NCI-H187 treated with DMSO at 0.1 percent for 48 hours (cell line): Measurements from ENCODE around the gene CHEK1.

Source experiments
- DNase-seq: peaks from one replicate; lab custom pipeline; 2025; lab: John Stamatoyannopoulos, UW

The CHEK1 gene

DNA sequence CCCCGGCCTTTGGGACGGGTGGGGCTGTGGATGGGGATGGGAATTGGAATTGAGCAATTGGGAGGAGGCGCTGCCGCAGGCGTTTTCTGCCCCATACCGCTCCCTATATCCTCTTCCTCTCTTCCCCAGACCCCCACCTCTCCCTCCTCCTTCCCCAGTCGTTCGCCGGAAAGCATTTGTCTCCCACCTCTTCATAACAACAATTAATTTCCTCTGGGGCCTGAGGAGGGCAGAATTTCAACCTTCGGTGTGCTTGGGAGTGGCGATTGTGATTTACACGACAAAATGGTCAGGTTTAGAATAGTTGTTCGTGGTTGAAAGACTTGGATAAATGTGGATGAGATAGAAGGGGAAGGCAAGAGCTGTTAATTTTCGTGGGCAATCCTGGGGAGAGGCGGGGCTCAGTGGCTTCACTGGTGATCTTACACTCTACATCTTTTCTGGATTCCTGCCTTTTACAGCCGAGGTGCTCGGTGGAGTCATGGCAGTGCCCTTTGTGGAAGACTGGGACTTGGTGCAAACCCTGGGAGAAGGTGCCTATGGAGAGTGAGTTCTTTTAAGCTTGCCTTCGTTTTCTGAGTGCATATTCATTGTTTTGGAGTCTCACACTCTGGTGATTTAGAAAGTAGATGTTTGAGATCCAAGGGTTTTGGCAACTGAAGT lies 1.5 kb downstream of the CHEK1 start:
- peak; percentile 38 for DNase-seq

DNA sequence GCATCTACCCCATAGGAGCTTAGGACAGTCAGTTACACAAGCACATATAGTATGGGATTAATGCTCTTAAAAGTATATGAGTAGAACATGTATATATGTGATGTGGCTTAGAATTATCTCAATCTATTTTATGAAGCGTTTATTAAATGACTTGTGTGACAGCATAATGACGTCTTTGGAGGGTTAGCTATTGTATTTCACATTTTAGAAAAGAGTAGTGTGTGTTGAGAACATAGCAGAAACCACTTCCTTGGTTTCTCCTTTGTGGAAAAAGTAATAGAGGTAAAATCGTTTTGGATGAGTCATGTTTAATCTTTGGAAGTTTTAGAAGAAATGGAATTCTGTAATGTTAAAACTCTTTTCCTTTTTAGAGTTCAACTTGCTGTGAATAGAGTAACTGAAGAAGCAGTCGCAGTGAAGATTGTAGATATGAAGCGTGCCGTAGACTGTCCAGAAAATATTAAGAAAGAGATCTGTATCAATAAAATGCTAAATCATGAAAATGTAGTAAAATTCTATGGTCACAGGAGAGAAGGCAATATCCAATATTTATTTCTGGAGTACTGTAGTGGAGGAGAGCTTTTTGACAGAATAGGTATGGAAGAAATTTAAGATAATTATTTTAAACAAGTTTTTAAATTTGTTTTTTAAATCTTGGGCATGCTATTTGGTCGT lies 2.4 kb downstream of the CHEK1 start:
- no peak for DNase-seq

DNA sequence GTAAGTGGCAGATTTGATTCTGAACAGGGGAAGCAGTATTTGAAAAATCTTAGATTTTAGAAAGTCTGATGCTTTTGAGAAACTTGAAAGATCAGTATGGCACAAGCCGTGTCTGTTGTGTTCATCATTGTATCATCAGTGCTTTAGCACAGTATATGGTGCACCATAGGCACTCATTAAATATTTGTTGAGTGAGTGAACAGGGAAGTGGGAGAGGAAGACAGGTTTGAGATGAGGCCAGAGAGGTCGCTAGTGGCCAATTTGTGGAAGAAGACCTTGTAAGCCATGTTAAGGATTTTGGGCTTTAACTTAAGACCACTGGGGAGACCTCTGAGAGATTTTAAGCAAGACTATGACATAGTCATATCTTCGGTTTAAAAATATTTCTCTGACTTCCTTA lies 12.9 kb downstream of the CHEK1 start:
- DNase-seq, result no peak

DNA sequence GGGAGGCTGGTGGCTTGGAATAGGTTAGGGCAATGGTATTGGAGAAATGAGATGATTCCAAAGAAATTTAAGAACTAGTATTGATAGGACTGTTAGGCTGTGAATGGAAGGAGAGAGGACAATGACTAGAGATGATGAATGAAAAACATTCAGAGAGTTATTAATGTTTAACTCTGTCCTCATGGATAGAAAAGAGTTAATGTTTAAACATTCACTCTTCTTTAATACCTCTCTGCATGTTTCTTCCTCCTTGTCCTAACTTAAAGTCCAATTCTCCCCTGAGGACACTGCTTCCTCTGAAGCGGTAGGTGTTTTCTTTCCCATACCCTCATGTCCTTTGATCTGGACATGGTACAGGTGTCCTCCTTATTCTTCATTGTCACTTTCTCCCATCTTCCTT lies 13.4 kb downstream of the CHEK1 start:
- no peak for DNase-seq

DNA sequence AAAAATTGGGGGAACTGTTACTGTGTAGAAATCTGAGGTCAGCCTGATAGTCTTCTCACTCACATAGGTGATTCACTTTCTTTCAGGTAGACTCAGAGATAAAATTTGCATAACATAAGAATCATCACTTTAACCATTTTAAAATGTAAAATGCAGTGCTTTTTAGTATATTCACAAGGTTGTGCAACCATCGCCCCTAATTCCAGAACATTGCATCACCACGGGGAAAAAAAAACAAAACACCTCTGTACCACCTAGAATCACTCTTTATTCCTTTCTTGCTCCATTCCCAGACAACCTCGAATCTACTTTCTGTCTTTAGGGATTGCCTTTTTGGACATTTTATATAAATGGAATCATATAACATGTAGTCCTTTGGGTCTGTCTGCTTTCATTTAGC lies 20.9 kb downstream of the CHEK1 start:
- DNase-seq, result no peak

DNA sequence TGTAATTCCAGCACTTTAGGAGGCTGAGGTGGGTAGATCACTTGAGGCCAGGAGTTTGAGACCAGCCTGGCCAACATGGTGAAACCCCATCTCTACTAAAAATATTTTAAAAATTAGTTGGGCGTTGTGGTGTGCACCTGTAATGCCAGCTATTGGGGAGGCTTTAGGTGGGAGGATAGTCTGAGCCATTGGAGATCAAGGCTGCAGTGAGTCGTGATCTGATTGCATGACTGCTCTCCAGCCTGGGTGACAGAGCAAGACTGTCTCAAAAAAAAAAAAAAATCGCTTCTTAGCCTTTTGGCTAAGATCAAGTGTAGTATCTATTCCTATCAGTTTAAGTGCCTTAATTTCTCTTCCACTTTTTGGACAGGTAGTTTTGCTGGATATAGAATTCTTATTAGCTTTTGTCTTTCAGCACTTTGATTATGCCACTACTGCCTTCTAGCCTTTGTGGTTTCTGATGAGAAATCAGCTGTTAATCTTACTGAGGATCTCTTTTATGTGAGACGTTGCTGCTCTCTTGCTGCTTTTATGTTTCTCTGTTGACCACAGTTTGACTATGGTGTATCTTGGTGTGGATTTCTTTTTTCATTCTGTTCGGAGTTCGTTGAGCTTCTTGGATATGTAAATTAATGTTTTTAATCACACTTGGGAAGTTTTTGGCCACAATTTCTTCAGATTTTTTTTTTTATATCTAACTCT lies 24.7 kb downstream of the CHEK1 start:
- no peak for DNase-seq

DNA sequence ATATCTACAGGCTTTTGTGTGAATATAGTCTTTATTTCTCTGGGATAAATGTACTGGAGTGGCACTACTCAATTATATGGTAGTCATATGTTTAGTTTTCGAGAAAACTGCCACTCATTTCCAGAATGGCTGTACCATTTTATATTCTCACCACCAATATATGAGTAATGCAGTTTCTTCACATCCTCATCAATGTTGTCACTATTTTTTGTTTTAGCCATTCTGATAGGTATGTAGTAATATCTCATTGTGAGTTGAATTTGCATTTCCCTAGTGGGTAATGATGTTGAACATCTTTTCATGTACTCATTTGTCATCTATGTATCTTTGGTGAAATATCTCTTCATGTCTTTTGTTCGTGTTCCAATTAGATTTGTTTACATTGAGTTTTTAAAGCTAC lies 37.7 kb downstream of the CHEK1 start:
- DNase-seq, result no peak

DNA sequence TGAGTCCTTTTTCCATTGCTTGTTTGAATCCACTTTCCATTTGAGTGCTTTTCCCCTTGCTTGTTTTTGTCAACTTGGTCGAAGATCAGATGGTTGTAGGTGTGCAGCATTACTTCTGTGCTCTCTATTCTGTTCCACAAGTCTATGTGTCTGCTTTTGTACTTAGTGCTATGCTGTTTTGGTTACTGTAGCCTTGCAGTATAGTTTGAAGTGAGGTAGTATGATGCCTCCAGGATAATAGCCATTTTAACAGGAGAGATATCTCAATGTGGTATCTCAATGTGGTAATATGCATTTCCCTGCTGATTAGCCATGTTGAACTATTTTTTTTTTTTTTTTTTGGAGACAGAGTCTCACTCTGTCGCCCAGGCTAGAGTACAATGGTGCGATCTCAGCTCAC lies 38.9 kb downstream of the CHEK1 start:
- no peak for DNase-seq

DNA sequence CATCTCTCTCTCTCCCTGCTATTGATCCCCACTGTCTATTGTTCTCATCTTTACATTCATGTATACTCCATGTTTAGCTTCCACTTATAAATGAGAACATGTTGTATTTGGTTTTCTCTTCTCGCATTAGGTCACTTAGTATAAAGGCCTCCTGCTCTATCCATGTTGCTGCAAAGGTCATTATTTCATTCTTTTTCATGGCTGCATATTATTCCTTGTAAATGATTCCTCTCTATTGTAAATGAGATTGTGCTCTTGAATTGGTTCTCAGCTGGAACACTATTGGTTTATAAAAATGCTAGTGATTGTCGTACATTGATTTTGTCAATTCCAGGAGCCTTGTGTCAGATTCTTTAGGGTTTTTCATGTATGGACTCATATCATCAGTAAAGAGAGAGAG lies 42.2 kb downstream of the CHEK1 start:
- no peak for DNase-seq

DNA sequence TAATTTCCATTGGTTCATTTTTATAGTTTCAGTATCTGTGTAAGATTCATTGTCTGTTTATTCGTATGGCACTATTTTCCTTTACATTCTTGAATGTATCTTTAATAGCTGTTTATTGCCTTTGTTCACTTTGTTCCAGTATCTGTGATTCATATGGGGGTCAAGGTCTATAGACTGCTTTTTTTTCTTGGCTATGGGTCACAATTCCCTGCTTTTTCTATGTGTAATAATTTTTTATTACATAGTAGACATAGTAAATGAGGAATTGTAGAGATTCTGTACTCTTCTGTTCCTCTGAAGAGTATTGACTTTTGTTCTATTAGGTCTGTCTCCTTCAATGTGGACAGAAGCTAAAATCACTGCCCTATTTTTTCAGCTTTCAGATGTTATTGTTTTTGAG lies 45.2 kb downstream of the CHEK1 start:
- no peak for DNase-seq

DNA sequence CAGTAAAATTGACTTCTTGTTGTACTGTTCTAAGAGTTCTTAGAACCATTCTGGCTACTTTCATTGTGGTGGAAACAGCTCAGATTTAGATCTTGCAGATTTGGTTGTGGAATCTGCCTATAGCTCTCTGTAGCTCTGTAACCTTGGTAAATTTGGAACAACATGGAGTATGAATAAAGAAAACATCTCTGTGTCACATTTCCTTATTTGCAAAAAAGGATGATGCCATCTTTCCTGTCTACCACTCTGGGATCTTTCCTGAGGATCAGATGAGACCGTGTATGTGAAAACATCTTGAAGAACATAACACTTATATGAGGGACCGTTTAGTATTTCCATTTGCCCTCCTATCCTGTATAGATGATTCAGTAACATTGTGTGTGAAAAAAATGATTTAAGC lies 46.6 kb downstream of the CHEK1 start:
- DNase-seq, result no peak

DNA sequence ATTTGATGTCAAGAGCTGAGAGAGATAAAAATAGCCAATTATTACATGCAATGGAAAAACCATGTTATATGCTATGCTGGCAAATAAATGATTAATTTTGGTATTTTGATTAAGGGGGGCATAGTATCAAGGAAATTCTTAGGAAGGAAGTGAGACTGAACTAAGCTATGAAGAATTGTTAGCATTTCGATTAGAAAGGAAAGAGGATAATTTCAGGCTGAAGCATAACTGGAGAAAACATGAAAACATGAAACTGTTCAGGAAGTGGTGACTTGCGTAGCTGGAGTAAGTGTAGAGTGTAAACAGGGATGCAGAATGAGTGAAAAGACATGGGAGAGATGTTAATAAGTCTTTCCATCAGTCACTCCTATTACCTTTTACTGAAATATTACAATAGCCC lies 49.2 kb downstream of the CHEK1 start:
- DNase-seq, result no peak

DNA sequence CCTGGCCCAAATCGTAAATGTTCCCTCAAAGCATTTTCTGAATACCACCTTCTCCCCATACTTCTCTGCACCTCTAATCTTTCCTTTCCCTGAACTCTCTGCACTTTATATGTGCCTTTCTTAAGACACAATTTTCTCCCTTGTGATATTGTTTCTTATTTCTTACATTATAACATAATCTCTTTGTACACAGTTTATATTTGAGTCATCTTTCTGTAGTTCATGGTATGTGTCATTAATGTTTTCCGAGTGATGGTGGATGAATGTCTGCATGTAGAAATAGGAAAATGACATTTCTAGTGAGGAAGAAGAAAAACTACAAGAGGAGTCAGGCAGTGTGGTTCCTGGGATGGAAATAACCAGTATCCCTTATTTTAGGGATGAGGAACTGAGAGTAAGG lies 50.2 kb downstream of the CHEK1 start:
- DNase-seq, result no peak

DNA sequence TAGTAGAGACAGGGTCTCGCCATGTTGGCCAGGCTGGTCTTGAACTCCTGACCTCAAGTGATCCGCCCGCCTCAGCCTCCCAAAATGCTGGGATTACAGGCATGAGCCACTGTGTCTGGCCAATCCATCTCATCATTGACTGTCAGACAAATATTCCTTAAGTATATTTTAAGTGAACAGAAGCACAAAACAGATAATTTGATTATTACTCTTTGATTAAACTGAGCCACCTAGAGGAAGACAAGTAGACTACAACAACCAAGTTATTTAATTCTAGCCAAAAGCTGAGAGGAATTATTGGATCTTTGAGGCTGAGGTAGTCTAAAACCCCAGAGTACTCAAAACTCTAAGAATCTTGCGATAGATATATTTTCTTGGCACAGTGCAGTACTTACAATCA lies 54.4 kb downstream of the CHEK1 start:
- DNase-seq, result no peak

DNA sequence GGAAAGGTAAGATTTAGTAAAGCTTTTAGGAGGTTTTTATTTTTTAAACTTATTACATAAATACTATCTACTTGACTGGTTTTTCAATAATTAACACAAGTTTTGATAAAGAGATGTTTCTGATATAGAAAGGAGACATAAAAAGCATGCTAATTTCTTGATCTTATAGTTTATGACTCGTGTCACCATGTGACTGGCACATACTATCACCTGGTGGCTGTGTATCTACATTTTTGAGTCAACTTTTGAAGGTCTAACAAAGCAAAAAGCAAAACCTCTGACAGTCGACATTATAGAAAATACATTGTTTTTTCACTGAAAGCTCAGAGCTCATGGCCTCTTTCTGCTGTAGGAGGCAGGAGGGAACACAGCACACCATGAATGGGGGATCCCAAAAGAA lies 54.9 kb downstream of the CHEK1 start:
- DNase-seq, result no peak

DNA sequence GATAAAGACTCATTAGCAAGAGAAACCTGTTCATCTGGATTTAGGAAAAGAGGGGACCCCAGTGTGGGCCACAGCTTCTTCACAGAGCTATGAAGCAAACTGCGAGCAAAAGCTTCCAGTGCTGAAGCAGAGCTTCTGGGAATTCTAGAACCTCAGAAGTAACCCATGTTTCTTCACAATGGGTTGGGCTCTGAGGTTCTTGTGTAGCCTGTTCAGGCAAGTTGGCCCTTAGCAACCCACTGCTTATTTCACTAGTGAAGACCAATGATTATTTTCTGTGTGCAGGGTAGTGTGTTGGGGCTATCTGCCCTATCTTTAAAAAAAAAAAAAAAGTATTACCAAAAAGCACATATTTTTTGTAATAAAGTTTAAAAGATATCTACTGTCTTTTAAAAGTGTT lies 55.8 kb downstream of the CHEK1 start, which contains the start of gene ACRV1:
Gene ACRV1, minus strand, starts transcription at position 101 of the 400 bp plus-strand sequence. Its CDS starts 67 bp downstream, at position 34.
- no peak for DNase-seq

DNA sequence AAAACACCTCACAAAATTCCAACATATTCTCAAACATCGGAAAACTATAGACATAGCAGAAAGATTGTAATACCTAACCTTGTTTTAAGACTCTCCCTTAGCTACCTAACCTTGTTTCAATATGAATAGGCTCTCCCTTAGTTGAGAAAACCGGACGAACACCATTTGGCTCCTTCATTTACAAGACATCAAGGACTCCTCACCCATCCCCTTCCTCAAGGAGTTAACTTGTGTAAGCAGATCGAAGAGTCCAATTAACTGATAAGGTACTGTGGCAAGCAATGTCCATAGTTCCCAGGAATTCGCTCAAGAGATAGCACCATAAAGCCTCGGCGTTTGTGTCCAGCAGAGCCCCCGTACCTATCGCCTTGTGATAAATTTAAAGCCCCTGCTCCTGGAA lies 60.3 kb downstream of the CHEK1 start:
- DNase-seq, result no peak

DNA sequence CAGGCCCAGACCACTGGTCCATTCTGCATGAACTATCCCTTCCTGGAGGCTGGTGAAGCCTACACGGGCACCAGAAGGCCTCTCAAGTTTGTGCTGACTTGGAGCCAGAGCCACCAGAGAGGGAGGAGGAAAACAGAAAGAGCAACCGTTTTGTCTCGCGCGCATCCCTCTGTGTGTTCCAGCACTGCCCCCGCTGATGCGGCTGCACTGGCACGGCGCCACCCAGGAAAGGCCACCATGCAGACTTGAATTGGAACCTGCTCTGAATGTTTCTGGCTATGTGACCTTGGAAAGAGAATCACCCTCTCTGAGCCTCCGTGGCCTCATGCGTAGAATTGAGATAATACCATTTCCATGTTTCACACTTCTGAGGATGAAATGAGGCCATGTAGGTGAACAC lies 63.1 kb downstream of the CHEK1 start:
- DNase-seq, result no peak

DNA sequence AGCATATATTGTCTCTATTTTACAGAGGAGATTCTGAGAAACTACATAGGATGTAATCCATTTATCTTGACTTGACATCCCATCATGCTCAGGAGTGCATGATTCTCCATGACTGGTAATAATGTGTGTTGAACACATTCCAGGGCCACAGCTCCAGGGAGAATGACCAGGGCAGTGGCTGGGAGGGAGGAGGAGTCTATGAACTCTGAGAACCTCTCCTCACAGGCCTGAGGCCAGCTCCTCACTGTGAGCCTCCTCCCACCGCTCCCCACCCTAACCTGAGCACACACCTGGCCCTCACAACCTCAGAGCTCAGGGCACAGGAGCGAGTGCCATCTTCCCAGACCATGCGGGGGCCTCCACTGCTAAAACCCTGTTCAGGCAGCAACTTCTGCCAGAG lies 63.7 kb downstream of the CHEK1 start:
- DNase-seq, result no peak

DNA sequence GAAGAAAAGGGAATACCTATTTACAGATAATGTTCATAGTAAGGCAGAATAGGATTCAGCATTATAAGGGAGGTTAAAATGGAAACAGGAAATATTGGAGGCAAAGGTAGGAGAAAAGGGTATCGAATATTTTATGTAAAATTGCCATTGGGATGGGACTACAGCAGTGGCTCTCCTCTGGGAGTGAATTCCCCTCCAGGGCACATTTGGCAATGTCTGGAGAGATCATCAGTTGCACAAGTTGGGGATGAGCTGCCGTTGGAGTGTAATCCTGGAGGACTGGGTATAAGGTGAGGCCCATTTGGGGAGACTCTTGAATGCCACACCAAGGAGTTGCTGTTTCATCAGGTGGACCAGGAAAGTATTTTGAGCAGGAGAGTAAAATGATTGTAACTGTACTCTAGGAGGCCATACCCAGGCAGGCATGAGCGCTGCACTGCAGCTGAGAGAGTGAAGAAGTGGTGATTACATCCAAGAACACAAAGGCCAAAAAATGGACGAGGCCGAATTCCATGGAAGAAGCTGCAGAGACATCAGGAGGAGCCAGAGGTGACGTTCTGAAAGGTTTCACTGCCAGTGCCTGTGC lies 64.4 kb downstream of the CHEK1 start:
- no peak for DNase-seq

DNA sequence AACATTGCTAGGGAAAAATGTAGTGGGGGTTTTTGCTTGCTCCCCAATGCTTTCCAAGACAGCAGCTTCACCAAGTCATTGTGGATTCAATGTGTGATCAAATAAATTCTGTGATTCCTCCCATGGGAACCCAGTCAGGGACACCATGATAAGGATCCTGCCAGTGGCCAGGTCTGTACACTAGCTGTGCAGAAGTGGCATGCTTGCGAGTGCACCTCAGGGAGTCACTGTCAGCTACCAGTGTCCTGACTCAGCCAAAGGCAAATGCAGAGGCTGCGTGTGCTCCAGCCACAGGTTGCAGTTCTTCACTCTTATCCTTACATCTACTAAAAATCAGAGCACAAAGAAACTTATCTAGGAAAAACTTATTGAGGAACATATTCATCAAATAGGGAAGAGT lies 65.0 kb downstream of the CHEK1 start:
- DNase-seq, result no peak

DNA sequence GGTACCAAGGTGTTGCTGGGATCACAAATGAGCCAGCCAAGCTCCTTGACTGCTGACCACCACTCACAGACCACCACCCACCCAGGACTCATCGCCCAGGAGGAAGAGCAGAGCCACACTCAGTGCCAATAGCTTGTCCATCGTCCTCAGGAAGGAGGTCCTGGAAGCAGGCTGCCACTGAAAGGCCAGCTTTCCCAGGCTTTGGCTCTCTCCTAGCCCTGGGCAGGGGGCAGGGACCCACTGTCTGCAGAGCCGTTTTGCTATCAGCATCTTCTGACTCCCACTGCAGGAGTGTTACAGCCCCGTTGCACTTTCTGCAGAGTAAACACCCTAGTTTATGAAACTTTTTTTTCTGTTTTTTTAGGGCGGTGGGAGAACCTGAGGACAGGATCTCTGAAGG lies 67.9 kb downstream of the CHEK1 start:
- no peak for DNase-seq

DNA sequence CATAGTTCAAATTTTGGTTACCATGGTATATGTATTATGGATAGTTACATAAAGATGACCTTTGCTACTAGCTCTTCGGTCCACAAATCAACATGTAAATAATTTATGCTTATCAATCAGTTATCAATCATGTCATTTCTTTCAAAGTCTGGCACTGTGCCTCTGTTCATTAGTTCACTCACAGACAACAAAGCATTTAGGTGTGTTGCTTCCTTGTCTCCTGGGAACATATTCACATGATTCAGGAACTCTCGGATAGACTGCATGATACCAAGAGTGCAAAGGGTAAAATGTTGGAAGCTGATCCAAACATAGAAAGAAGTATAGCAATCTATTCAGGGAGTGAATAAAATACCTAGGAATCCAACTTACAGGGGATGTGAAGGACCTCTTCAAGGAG lies 70.0 kb downstream of the CHEK1 start:
- DNase-seq, result no peak
